SU-DHL-6 (cell line): ENCODE results near the gene RNF212.

ENCODE experiments used
- H2AFZ ChIP-seq: fragments of 200-600 bp; sonication (generic); 2 replicates; pipeline ENCODE4 v1.6.1; 2014; ENCODE audit warnings: low read depth, mild to moderate bottlenecking, moderate library complexity, mixed read lengths, antibody characterized with exemption, low read length; ENCODE audit not compliant: severe bottlenecking
- H3F3A ChIP-seq: fragments of 200-600 bp; shearing (Covaris generic); 2 replicates; pipeline ENCODE4 v1.6.0; 2016; ENCODE audit warnings: antibody characterized with exemption, mild to moderate bottlenecking; ENCODE audit not compliant: insufficient read depth
- H3K27ac ChIP-seq: fragments of 200-600 bp; sonication (generic); 2 replicates; pipeline ENCODE4 v1.5.1; 2016; ENCODE audit warnings: low read depth, mild to moderate bottlenecking, low read length, moderate library complexity, mixed read lengths
- H3K27me3 ChIP-seq: fragments of 200-600 bp; sonication (generic), shearing (Covaris generic); 2 replicates; pipeline ENCODE4 v1.6.0; 2014; ENCODE audit warnings: mild to moderate bottlenecking, low read length
- H3K36me3 ChIP-seq: fragments of 200-600 bp; sonication (generic); 2 replicates; pipeline ENCODE4 v1.6.1; 2014; ENCODE audit warnings: mild to moderate bottlenecking, low read length, mixed read lengths
- H3K4me2 ChIP-seq: fragments of 300-600, 200-600 bp; shearing (Covaris generic), sonication (generic); 2 replicates; pipeline ENCODE4 v1.6.0; 2014; ENCODE audit warnings: low read length, low read depth, mild to moderate bottlenecking; ENCODE audit not compliant: poor library complexity, severe bottlenecking
- H3K4me3 ChIP-seq: fragments of 200-600 bp; sonication (generic); 2 replicates; pipeline ENCODE4 v1.5.1; 2014; ENCODE audit warnings: antibody characterized with exemption, low read length, mild to moderate bottlenecking, mixed read lengths; ENCODE audit not compliant: insufficient read depth, poor library complexity, severe bottlenecking
- H3K79me2 ChIP-seq: fragments of 200-600 bp; sonication (generic); 2 replicates; pipeline ENCODE4 v1.6.1; 2014; ENCODE audit warnings: mild to moderate bottlenecking, low read length, moderate library complexity; ENCODE audit not compliant: insufficient read depth
- H3K9ac ChIP-seq: fragments of 200-600 bp; sonication (generic); 2 replicates; pipeline ENCODE4 v1.7.0; 2014; ENCODE audit warnings: mild to moderate bottlenecking, low read length
- H3K9me2 ChIP-seq: fragments of 200-600 bp; sonication (generic); replicated peaks from 2 replicates; pipeline ENCODE4 v1.6.1; 2014; ENCODE audit warnings: low read length; ENCODE audit not compliant: insufficient read depth
- H3K9me3 ChIP-seq: fragments of 200-600 bp; sonication (generic); 2 replicates; pipeline ENCODE4 v1.6.1; 2014; ENCODE audit warnings: low read length, mixed read lengths; ENCODE audit not compliant: insufficient read depth
- H4K20me1 ChIP-seq: fragments of 200-600 bp; sonication (generic); 2 replicates; pipeline ENCODE4 v1.6.1; 2014; ENCODE audit warnings: low read depth, mild to moderate bottlenecking, antibody characterized with exemption, low read length, moderate library complexity, mixed read lengths
- EZH2phosphoT487 ChIP-seq: fragments of 200-600 bp; sonication (generic), shearing (Covaris generic); conservative IDR thresholded peaks from 2 replicates; pipeline ENCODE4 v1.6.1; 2018; ENCODE audit warnings: mild to moderate bottlenecking, antibody characterized with exemption, low read length, moderate library complexity, mixed read lengths
- TF ChIP-seq, protein P1 (sequence below): fragments of 200-600 bp; sonication (generic); IDR thresholded peaks from one replicate; pipeline ENCODE4 v1.5.1; 2017; ENCODE audit warnings: antibody characterized with exemption, mild to moderate bottlenecking, low read length, moderate library complexity; ENCODE audit not compliant: insufficient read depth, poor library complexity, severe bottlenecking

Gene RNF212

DNA sequence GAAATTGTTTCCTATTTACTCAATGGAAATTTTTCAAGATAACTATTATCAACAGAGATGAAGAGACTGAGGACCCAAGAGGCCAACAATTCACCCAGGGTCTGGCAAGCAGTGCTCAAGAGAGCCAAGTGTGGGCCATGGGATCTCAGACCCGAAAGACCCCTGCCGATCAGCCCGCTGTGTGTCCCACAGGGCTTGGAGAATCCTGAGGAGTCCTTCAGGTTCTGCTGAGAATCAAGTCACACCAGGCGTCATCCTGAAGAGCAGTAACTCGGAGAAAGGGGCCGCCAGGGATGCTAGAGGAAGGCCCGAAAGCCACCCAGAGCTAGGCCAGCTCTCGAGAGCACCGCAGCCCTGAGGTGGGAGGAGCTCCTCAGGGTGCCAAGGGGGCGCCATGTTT is 53.2 kb downstream of the RNF212 start:
- no peaks in the 10 kb centered on the region for H3K27me3 ChIP-seq

DNA sequence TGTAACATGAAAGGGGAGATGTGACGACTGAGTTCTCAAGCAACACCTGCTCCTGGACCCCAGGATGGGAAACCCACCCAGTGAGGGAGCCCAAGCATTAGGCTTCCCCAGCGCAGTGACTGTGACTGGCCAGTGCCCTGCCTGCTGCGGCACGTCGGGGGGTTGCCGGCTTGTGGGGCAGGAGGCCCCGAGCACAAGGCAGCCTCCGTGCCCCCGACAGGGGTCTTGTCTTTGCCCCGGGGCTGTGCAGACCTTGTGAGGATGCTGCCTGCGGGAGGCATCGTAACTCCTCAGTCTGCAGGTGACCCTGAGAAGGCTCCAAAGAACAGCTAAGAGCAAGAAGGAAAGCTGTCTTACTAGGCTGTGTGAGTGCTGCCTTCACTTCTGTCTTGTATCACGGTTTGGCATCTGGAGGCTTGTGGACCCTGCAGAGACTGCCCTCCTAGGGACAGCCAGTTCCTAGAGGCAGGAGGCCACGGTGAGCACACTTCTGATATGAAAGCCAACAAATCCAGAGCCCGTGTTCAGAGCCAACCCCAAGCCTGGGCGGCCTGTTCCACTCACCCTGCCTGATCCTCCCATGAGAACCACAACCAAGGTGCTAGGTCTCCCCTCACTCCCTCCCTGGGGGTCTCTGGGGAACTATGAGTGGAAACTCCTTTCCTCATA is 54.2 kb downstream of the RNF212 start:
- Histone ChIP-seq H3K27me3 (no peaks in the 10 kb centered on the region), H3K4me2 (no peak overlapping the region), H3F3A (no peaks in the 10 kb centered on the region; the same call in 1 of the 2 replicates), H4K20me1 (no peaks in the 10 kb centered on the region), H3K9ac (no peak overlapping the region), H3K79me2 (no peaks in the 10 kb centered on the region), H3K4me3 (no peak overlapping the region), H3K9me2 (no peaks in the 10 kb centered on the region), H2AFZ (no peak overlapping the region), H3K36me3 (no peaks in the 10 kb centered on the region), H3K27ac (no peak overlapping the region), H3K9me3 (no peaks in the 10 kb centered on the region)
- TF ChIP-seq, protein P1, sequence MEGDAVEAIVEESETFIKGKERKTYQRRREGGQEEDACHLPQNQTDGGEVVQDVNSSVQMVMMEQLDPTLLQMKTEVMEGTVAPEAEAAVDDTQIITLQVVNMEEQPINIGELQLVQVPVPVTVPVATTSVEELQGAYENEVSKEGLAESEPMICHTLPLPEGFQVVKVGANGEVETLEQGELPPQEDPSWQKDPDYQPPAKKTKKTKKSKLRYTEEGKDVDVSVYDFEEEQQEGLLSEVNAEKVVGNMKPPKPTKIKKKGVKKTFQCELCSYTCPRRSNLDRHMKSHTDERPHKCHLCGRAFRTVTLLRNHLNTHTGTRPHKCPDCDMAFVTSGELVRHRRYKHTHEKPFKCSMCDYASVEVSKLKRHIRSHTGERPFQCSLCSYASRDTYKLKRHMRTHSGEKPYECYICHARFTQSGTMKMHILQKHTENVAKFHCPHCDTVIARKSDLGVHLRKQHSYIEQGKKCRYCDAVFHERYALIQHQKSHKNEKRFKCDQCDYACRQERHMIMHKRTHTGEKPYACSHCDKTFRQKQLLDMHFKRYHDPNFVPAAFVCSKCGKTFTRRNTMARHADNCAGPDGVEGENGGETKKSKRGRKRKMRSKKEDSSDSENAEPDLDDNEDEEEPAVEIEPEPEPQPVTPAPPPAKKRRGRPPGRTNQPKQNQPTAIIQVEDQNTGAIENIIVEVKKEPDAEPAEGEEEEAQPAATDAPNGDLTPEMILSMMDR = no peak
- TF ChIP-seq EZH2phosphoT487 = no peak

More for the DNA sequence above, 53.2 kb downstream of the RNF212 start:
- Histone ChIP-seq H3K27ac (no peak overlapping the region), H2AFZ (no peak overlapping the region), H3K79me2 (no peaks in the 10 kb centered on the region), H3F3A (no peaks in the 10 kb centered on the region; the same call in 1 of the 2 replicates), H3K9me3 (no peaks in the 10 kb centered on the region), H3K4me2 (no peak overlapping the region), H3K4me3 (no peak overlapping the region), H3K9me2 (no peaks in the 10 kb centered on the region), H3K9ac (no peak overlapping the region), H4K20me1 (no peaks in the 10 kb centered on the region), H3K36me3 (no peaks in the 10 kb centered on the region)
- TF ChIP-seq, protein P1 = no peak
- no peak for TF ChIP-seq EZH2phosphoT487

DNA sequence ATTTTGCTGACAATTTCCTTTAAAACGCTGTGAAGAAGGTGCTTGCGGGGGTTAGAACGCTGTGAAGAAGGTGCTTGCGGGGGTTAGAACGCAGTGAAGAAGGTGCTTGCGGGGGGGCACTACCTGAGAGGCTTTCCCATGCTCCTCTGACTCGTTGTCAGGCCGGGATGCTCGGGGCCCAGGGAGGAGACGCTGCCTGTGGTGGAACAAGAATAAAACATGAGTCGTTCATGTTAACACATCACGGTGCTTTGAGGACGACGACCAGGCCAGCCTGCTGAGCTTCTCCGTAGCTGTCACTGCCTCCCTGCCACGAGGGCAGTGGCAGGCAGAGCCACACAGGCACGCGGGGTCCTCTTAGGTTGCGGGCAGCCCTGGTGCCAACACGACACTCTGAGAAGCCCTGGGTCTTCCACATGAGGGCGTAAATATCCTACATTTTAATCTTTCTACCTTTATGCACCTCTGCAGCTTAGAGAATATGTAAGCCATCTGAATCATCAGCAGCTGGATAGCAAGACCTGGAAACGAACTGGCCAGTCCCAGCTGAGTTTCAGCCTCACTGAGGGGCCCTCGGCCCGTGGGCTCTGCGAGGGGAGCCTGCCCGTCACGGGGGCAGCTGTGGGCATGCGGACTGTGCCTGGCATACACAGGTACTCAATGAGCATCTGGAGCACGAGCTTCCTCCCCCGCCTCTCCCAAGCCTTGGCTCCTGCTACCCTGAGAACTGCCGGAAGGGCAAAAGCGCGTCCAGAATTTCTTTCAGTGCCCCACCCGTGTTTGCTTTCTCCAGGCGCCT is 55.0 kb downstream of the RNF212 start:
- H3K9ac ChIP-seq = no peak overlapping the region
- H3K9me2 ChIP-seq = no peaks in the 10 kb centered on the region
- no peaks in the 10 kb centered on the region for H3K9me3 ChIP-seq
- H4K20me1 ChIP-seq = no peaks in the 10 kb centered on the region
- no peak overlapping the region for H3K4me2 ChIP-seq
- TF ChIP-seq, protein P1 = no peak
- no peak for TF ChIP-seq EZH2phosphoT487
- H3K36me3 ChIP-seq = no peaks in the 10 kb centered on the region
- H3K27ac ChIP-seq = no peak overlapping the region
- no peaks in the 10 kb centered on the region for H3K27me3 ChIP-seq
- no peaks in the 10 kb centered on the region; the same call in 1 of the 2 replicates for H3F3A ChIP-seq
- no peak overlapping the region for H2AFZ ChIP-seq
- no peak overlapping the region for H3K4me3 ChIP-seq
- H3K79me2 ChIP-seq = no peaks in the 10 kb centered on the region
